ENCODE results near the gene TMEM117. TPM values are rescaled to one million over a fixed set of nuclear protein-coding genes. Genes with fewer than 3 reads are reported as not detected.

Gene TMEM117
- total RNA-seq, 1 donor: 4.9 TPM

DNA sequence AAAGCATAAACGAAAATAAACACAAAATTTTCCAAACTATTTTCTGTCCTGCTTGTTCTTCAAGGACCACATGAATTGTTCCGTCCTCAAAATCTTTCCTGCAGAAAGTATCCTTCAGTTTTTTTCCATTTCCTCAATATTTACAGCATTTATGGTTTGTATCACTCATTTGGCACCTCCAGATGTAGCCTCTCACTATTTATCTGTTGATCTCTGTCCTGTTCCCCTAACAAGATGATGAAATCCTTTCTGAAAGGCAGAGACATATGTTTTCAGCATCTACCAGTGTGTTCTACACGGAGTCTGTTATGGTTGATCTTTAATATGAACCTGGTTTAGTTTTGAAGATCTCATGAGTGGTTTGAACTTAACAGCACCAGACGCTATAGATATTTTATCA, 550.1 kb downstream of the TMEM117 start:
- Histone ChIP-seq H3K4me3 (ENCODE audit: low read length) (no peak overlapping the region), H3K4me1 (ENCODE audit: insufficient read depth, low read length) (no peaks in the 10 kb centered on the region), H3K9me3 (ENCODE audit: low read depth, low read length) (no peaks in the 10 kb centered on the region), H3K27me3 (ENCODE audit: insufficient read depth, low read length) (no peaks in the 10 kb centered on the region)

GRCh38 chr12:44387581-44387980, 551.7 kb downstream of the TMEM117 start:
- Histone ChIP-seq H3K27me3 (ENCODE audit: insufficient read depth, low read length) (no peaks in the 10 kb centered on the region), H3K4me3 (ENCODE audit: low read length) (no peak overlapping the region), H3K4me1 (ENCODE audit: insufficient read depth, low read length) (no peaks in the 10 kb centered on the region), H3K9me3 (ENCODE audit: low read depth, low read length) (no peaks in the 10 kb centered on the region)

GRCh38 chr12:44389038-44389437, 553.2 kb downstream of the TMEM117 start:
- Histone ChIP-seq H3K4me3 (ENCODE audit: low read length) (no peak overlapping the region), H3K27me3 (ENCODE audit: insufficient read depth, low read length) (no peaks in the 10 kb centered on the region), H3K4me1 (ENCODE audit: insufficient read depth, low read length) (no peaks in the 10 kb centered on the region), H3K9me3 (ENCODE audit: low read depth, low read length) (no peaks in the 10 kb centered on the region)

DNA sequence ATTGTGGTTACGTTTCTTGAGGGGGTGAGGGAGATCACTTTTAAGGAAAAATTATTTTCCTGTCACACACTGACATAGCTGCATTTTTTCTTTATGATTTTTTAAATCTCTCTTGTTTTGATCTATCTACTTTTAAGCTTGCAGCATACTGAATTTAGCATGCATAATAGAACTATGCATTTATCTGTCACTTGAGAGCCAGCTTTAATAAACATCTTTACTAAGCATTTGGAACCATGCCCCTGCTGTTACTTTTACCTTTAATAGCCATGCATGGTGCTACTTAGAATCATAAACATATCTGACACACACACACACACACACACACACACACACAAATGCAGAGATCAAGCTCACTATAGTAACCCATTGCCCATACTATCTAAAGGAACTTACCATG, 554.0 kb downstream of the TMEM117 start:
- no peaks in the 10 kb centered on the region for H3K27me3 ChIP-seq (ENCODE audit: insufficient read depth, low read length)
- H3K4me1 ChIP-seq (ENCODE audit: insufficient read depth, low read length): no peaks in the 10 kb centered on the region
- no peak overlapping the region for H3K4me3 ChIP-seq (ENCODE audit: low read length)
- no peaks in the 10 kb centered on the region for H3K9me3 ChIP-seq (ENCODE audit: low read depth, low read length)

DNA sequence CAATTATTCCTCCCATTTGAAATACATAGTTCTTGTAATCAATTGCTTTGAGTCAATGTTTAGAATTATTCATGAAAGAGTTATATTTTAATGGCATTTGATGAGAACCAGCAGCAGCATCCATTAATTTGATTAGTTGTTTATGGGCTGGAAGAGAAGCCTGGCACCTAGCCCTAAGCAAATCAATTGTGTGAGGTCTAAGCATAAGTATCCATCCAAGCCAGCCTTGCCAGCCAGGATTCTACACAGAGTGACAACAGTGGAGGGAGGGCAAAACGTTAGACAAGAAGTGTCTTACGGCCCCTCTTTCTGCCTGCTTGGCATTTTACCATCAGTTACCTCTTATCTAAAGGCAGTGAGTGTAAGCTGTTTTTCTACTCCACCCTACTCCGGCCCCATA, 561.8 kb downstream of the TMEM117 start:
- Histone ChIP-seq H3K4me1 (ENCODE audit: insufficient read depth, low read length) (no peaks in the 10 kb centered on the region), H3K4me3 (ENCODE audit: low read length) (no peak overlapping the region), H3K9me3 (ENCODE audit: low read depth, low read length) (no peaks in the 10 kb centered on the region), H3K27me3 (ENCODE audit: insufficient read depth, low read length) (no peaks in the 10 kb centered on the region)

DNA sequence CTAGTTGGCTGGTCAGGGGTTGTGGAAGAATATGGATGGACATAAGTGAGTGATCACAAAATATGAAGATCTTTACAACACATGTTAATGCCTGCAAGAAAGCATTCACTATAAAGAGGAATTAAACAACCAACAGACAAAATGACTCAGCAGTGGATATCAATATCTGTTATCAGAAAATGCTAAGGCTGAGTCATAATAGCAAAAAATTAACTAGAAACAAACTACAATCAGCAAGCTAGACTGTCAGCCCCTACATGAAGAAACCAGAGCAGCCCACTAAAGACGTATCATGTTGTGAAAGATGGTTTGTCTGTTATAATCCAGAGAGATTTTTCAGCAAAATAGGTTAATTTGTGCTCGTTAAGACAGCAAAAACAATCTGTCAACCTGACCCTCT, 567.3 kb downstream of the TMEM117 start:
- Histone ChIP-seq H3K27me3 (ENCODE audit: insufficient read depth, low read length) (peaks cover 3% of the 10 kb centered on the region), H3K4me1 (ENCODE audit: insufficient read depth, low read length) (no peaks in the 10 kb centered on the region), H3K9me3 (ENCODE audit: low read depth, low read length) (no peaks in the 10 kb centered on the region), H3K4me3 (ENCODE audit: low read length) (no peak overlapping the region)

DNA sequence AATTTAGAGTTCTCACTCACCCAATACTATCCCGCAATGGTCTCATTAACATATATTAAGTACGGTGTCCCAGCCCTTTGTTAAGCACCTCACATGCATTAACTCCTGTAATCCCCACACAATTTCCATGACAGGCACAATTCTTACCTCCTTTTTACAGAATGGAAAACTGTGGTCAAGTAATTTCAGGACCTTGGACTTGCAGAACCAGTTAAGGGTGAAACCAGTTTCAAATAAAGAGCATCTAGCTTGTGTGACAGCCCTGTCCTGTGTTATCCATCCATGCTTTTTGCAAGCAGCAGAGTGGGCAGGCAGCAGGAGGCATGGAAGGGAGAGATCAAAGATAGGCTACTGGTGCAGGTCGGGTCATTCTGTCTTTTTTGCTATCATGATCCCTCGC, 569.4 kb downstream of the TMEM117 start:
- peaks cover 3% of the 10 kb centered on the region for H3K27me3 ChIP-seq (ENCODE audit: insufficient read depth, low read length)
- no peaks in the 10 kb centered on the region for H3K9me3 ChIP-seq (ENCODE audit: low read depth, low read length)
- no peaks in the 10 kb centered on the region for H3K4me1 ChIP-seq (ENCODE audit: insufficient read depth, low read length)
- no peak overlapping the region for H3K4me3 ChIP-seq (ENCODE audit: low read length)

DNA sequence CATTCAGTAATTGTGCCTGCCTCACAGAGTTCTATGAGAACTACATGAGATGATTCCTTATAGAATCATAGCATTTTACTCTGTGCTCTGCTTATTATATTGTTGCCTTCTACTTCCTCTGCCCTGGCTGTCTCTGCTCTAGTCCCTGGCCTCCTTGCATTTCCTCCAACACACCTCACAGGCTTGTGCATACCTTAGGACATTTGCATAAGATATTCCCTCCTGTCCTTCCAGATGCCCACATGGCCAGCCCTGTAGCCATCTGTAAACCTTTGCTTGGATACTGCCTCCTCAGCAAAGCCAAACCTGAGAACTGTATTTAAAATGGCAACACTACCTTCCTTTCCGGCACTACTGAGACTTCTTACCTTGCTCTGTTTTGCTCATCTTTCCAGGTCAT, 586.7 kb downstream of the TMEM117 start:
- Histone ChIP-seq H3K4me3 (ENCODE audit: low read length) (no peak overlapping the region), H3K27me3 (ENCODE audit: insufficient read depth, low read length) (peaks cover under 1% of the 10 kb centered on the region), H3K9me3 (ENCODE audit: low read depth, low read length) (no peaks in the 10 kb centered on the region), H3K4me1 (ENCODE audit: insufficient read depth, low read length) (no peaks in the 10 kb centered on the region)

GRCh38 chr12:44428825-44429224, 592.9 kb downstream of the TMEM117 start:
- H3K9me3 ChIP-seq (ENCODE audit: low read depth, low read length): no peaks in the 10 kb centered on the region
- no peak overlapping the region for H3K4me3 ChIP-seq (ENCODE audit: low read length)
- H3K27me3 ChIP-seq (ENCODE audit: insufficient read depth, low read length): peaks cover 4% of the 10 kb centered on the region
- H3K4me1 ChIP-seq (ENCODE audit: insufficient read depth, low read length): no peaks in the 10 kb centered on the region

GRCh38 chr12:44431647-44432343, 595.9 kb downstream of the TMEM117 start:
- Histone ChIP-seq H3K27me3 (ENCODE audit: insufficient read depth, low read length) (peaks cover 4% of the 10 kb centered on the region), H3K9me3 (ENCODE audit: low read depth, low read length) (no peaks in the 10 kb centered on the region), H3K4me3 (ENCODE audit: low read length) (no peak overlapping the region), H3K4me1 (ENCODE audit: insufficient read depth, low read length) (no peaks in the 10 kb centered on the region)

- H3K9me3 ChIP-seq (ENCODE audit: low read depth, low read length): no peaks in the 10 kb centered on the region
- no peak overlapping the region for H3K4me3 ChIP-seq (ENCODE audit: low read length)
- no peaks in the 10 kb centered on the region for H3K27me3 ChIP-seq (ENCODE audit: insufficient read depth, low read length)
- no peaks in the 10 kb centered on the region for H3K4me1 ChIP-seq (ENCODE audit: insufficient read depth, low read length)
Measured at GRCh38 chr12:44433659-44434058, 597.8 kb downstream of the TMEM117 start.

- H3K4me1 ChIP-seq (ENCODE audit: insufficient read depth, low read length): no peaks in the 10 kb centered on the region
- no peaks in the 10 kb centered on the region for H3K9me3 ChIP-seq (ENCODE audit: low read depth, low read length)
- no peaks in the 10 kb centered on the region for H3K27me3 ChIP-seq (ENCODE audit: insufficient read depth, low read length)
- H3K4me3 ChIP-seq (ENCODE audit: low read length): no peak overlapping the region
Measured at GRCh38 chr12:44436756-44437155, 600.9 kb downstream of the TMEM117 start.

Other genes starting within 250 kb of the TMEM117 start
- 16.4 TPM for gene PUS7L, start 77.3 kb upstream of the TMEM117 start, total RNA-seq
- gene IRAK4, start 77.1 kb upstream of the TMEM117 start, total RNA-seq: 49.8 TPM
- 113 TPM for gene TWF1, start 29.8 kb upstream of the TMEM117 start, total RNA-seq